Esophagus squamous epithelium (tissue), 5 donors: ENCODE results near the gene FLYWCH1. TPM values are rescaled to one million over a fixed set of nuclear protein-coding genes. Genes with fewer than 3 reads are reported as not detected.

Source experiments
- DNase-seq: peaks from one replicate; lab custom pipeline; 2025; lab: John Stamatoyannopoulos, UW
- H3K27ac ChIP-seq, 4 donors: fragments of 200-600 bp; sonication (generic); one replicate each; pipeline ENCODE4 v1.5.1; 2016 to 2019; ENCODE audit warnings: mild to moderate bottlenecking in 1 of 4
- H3K27me3 ChIP-seq, 4 donors: fragments of 200-600 bp; sonication (generic); 1 replicate in 3 of 4; 2 replicates in 1 of 4; pipeline versions ENCODE4 v1.5.1 to v1.6.0; 2017 to 2021; ENCODE audit warnings: antibody characterized with exemption in 1 of 4
- H3K36me3 ChIP-seq, 3 donors: fragments of 200-600 bp; sonication (generic); one replicate each; pipeline ENCODE4 v1.5.1; 2016 to 2019
- H3K4me1 ChIP-seq, 3 donors: fragments of 200-600 bp; sonication (generic); one replicate each; pipeline ENCODE4 v1.5.1; 2017 to 2019
- H3K4me3 ChIP-seq, 4 donors: fragments of 200-600 bp; sonication (generic); 1 replicate in 3 of 4; 2 replicates in 1 of 4; pipeline ENCODE4 v1.5.1; 2016 to 2019; ENCODE audit warnings: mild to moderate bottlenecking in 2 of 4, moderate library complexity in 1 of 4
- H3K9me3 ChIP-seq, 3 donors: fragments of 200-600 bp; sonication (generic); one replicate each; pipeline ENCODE4 v1.5.1; 2016 to 2019
- CTCF ChIP-seq, 6 experiments: fragments of 450-650 bp in 4 of 6; fragments of 200-600 bp in 2 of 6; sonication (generic) in 2 of 6; IDR thresholded peaks; one replicate each; pipeline ENCODE4 v1.5.1; 2016 to 2019; ENCODE audit warnings: antibody characterized with exemption in 6 of 6, mild to moderate bottlenecking in 4 of 6, moderate library complexity in 4 of 6
- POLR2A ChIP-seq, 4 donors: fragments of 450-650 bp; IDR thresholded peaks; one replicate each; pipeline ENCODE4 v1.6.1; 2017; ENCODE audit warnings: antibody characterized with exemption in 4 of 4, mild to moderate bottlenecking in 4 of 4, moderate library complexity in 3 of 4
- WGBS, 2 donors: methylation state at CpG; one replicate each; pipeline ENCODE4 v1.1.5; 2018; 5-methylcytosine and 5-hydroxymethylcytosine counted together
- intact Hi-C: fragments of 100-400 bp; cut with DNase I; formaldehyde crosslinking; loops from one replicate; pipeline ENCODE4 v1.15.0; 2022
- total RNA-seq, 4 donors: library from RNA; depleted of rRNA; stranded (reverse); fragments of >200 nt; gene quantifications; one replicate each; pipeline ENCODE4 v1.1.0, GENCODE V29; 2016
- donor health status: DM: yes; HTN: yes; CAD: no.

FLYWCH1 gene
- total RNA-seq, 4 donors from 2014 or later: 25.4 to 52.1 (median 27.1) TPM

DNA sequence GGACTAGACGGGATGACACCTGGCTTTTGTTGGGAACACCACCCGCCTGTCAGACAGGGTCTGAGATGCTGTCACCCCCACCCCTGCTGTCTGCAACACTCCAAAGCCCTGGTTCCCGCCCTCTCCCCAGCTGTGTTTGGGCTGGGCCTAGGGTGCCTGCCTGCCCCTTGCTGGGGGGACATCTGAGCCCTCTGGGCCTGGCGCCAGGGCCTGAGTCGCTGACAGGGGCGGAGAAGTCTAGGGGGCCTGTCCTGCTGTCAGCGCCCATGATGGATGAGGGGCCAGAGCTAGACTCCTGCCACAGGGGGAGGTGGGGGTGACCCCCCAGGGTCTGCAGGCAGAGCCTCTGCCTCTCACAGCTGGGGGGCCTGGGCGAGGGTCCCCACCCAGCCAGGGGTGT, 76.1 kb downstream of the FLYWCH1 start:
- Histone ChIP-seq H3K9me3 (no peaks in the 10 kb centered on the region), H3K4me3 (no peak overlapping the region), H3K27me3 (peaks cover 0 to 49% (median 0%) of the 10 kb centered on the region in 4 donors), H3K36me3 (no peaks in the 10 kb centered on the region), H3K4me1 (peaks cover 15 to 63% (median 21%) of the 10 kb centered on the region in 3 donors), H3K27ac (no peak overlapping the region)
- intact Hi-C loops: no loop called here
- no CpG with 5 or more reads among the region's 8 CpGs for WGBS, 2 donors
- DNase-seq: no peak
- TF ChIP-seq CTCF (IDR thresholded peaks at IDR 0.05): no peak
- TF ChIP-seq POLR2A (IDR thresholded peaks at IDR 0.05): no peak

DNA sequence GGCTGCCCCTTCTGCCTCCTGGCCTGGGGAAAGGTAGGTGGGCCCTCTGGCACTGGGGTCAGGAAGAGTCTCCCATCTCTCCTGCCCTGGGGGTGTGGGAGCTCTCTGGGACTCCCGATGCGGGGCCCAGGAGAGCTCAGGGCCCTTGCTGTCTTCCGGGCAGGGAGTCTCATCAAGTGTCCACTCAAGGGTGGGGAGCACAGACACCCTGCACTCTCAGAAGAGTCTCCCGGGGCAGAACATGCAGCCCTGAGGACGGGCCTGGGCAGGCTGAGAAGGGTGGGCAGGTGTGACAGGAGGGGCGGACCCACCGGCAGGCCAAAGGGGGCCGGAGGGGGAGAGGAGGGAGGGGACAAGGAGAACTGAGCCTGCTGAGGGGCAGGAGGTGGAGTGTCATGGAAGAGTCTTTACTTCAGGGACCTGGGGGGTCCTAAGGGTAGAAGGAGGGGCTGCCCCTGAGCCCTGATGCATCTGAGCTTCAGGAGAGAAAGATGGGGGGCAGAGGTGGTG, 76.9 kb downstream of the FLYWCH1 start:
- WGBS, 2 donors: 20 to 43% methylated on average over 1 to 4 of the region's 8 CpGs
- TF ChIP-seq POLR2A (IDR thresholded peaks at IDR 0.05): no peak
- TF ChIP-seq CTCF (IDR thresholded peaks at IDR 0.05): no peak
- no peak overlapping the region for H3K27ac ChIP-seq
- DNase-seq: no peak
- intact Hi-C loops: no loop called here
- H3K9me3 ChIP-seq: no peaks in the 10 kb centered on the region
- no peak overlapping the region for H3K4me3 ChIP-seq
- H3K27me3 ChIP-seq: peaks cover 0 to 49% (median 0%) of the 10 kb centered on the region in 4 donors
- H3K36me3 ChIP-seq: no peaks in the 10 kb centered on the region
- H3K4me1 ChIP-seq: peaks cover 18 to 61% (median 18%) of the 10 kb centered on the region in 3 donors

- no peaks in the 10 kb centered on the region for H3K36me3 ChIP-seq
- peaks cover 0 to 49% (median 0%) of the 10 kb centered on the region in 4 donors for H3K27me3 ChIP-seq
- no peak overlapping the region for H3K4me3 ChIP-seq
- DNase-seq: no peak
- intact Hi-C loops: no loop called here
- no peak overlapping the region for H3K27ac ChIP-seq
- WGBS, 2 donors: 40% methylated on average over 1 of the region's 10 CpGs; no CpG with 5 or more reads in 1 of the 2 donors
- H3K4me1 ChIP-seq: peaks cover 4 to 59% (median 12%) of the 10 kb centered on the region in 3 donors
- TF ChIP-seq POLR2A (IDR thresholded peaks at IDR 0.05) (no peak), CTCF (IDR thresholded peaks at IDR 0.05) (no peak)
- H3K9me3 ChIP-seq: no peaks in the 10 kb centered on the region
These were observed 79.2 kb downstream of the FLYWCH1 start for GRCh38 chr16:2990891-2991290.

- intact Hi-C loops: no loop called here
- Histone ChIP-seq H3K4me1 (peaks cover 3 to 51% (median 12%) of the 10 kb centered on the region in 3 donors), H3K27ac (no peak overlapping the region), H3K4me3 (no peak overlapping the region), H3K9me3 (no peaks in the 10 kb centered on the region), H3K36me3 (no peaks in the 10 kb centered on the region), H3K27me3 (peaks cover 0 to 53% (median 0%) of the 10 kb centered on the region in 4 donors)
- 76 to 90% methylated on average over 2 to 5 of the region's 12 CpGs for WGBS, 2 donors
- no peak for TF ChIP-seq POLR2A (IDR thresholded peaks at IDR 0.05)
- no peak for TF ChIP-seq CTCF (IDR thresholded peaks at IDR 0.05)
- no peak for DNase-seq
These were observed 80.0 kb downstream of the FLYWCH1 start for GRCh38 chr16:2991566-2992261.

DNA sequence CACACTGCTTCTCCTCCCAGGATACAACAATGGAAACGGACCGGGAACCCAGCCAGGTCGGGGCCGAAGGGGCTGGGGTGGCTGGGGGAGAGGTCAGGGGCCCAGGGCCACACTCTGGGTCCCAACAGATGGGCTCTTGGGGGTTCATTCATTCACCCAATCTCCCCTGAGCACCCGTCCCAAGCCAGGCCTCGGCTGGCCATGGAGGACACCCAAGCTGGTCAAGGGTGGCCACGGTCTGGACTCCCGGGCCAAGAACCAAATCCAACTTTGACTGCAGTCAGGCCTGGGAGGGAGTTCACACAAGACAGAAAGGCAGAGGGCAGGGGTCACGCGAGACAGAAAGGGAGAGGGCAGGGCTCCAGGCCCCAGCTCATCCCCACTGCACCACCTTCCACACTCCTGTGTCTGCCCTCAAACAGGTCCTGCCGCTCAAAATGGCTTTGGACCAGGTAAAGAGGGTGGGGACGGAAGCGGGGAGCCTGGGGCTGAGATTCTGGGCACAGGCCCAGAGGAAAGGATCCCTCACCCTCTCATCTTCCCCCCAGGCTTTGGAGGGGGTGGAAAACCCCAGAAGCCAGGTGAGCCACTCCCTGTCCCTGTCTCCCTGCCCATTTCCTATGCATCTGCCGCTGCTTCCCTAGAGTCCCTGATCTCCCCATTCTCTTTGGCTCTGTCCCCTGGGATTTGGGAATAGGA, 80.8 kb downstream of the FLYWCH1 start:
- intact Hi-C loops: no loop called here
- Histone ChIP-seq H3K9me3 (no peaks in the 10 kb centered on the region), H3K36me3 (no peaks in the 10 kb centered on the region), H3K4me1 (peaks cover 3 to 50% (median 12%) of the 10 kb centered on the region in 3 donors), H3K27ac (no peak overlapping the region), H3K27me3 (peaks cover 0 to 53% (median 0%) of the 10 kb centered on the region in 4 donors), H3K4me3 (no peak overlapping the region)
- no peak for DNase-seq
- TF ChIP-seq POLR2A (IDR thresholded peaks at IDR 0.05): no peak
- TF ChIP-seq CTCF (IDR thresholded peaks at IDR 0.05): no peak
- 18 to 62% methylated on average over 5 to 8 of the region's 14 CpGs for WGBS, 2 donors
